ENCODE data around the gene CA5A.

CA5A gene

DNA sequence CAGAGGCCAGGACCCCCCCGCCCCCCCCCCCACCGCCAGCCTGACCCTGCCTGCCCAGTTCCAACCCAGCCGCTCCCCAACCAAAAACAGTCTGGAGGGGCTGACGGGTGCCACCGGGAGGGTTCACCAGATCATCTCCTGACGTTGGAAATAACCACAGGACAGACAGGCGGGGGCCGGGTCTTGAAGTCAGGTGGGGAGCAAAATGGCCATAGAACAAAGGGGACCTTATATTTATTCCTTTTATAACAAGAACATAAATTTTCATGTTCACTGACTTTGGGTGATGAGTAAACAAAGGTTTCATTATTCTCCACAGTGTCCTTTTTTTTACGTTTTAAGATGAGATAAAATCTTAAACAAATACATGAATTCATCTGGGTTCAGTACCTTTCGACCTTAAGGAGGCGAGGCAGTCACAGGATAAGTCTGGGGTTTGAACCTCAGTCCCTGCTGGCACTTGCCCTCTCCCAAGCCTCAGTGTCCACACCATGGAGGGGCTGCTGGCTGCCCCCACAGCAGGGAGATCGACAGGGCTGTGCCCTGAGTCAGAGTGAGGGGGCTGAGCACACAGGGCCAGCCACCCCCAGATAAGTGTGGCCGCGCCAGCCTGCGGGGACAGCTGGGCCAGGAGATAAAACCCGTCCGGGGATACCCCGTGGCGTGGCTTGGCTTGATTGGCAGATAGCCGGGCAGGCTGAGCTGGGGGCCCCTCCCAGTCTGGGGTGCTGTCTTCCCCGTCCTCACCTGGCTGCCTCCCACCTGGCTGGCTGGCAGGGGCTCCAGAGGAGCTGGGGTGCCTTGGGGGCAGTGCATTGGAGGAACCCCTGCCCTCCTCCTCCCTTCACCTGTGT is 82.0 kb downstream of the CA5A start:
- no peak for DNase-seq (ENCODE audit: low read depth in 2 of 2, low spot score in 1 of 2)

GRCh38 chr16:87853411-87854052 is 82.8 kb downstream of the CA5A start:
- peak; percentile 65 to 83 for DNase-seq (ENCODE audit: low read depth in 2 of 2, low spot score in 1 of 2)

- DNase-seq (ENCODE audit: low read depth in 2 of 2, low spot score in 1 of 2) = no peak
Measured at GRCh38 chr16:87851601-87852000, 84.7 kb downstream of the CA5A start.

DNA sequence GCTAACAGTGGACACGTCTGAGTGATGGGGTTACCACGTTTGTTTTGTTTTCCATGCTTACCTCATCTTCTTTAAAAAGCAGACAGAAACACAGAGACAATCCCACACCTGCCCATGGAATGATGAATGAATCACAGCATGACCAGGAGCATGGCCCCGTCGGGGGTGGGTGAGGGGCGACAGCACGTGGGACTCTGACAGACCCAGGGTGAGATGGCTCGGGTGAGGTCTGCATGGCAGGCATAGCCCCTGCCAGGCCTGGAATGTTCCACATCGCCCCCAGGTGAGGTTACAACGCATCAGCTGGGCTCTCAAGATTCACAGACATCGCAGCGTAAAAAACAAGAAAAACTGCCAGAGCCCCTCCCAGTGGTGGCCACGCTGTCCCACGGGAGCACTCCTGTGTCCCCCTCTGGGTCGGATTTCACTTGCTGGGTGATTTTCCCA is 85.2 kb downstream of the CA5A start:
- no peak for DNase-seq (ENCODE audit: low read depth in 2 of 2, low spot score in 1 of 2)

GRCh38 chr16:87850009-87851006 is 86.0 kb downstream of the CA5A start:
- peak; percentile 35 to 56 for DNase-seq (ENCODE audit: low read depth in 2 of 2, low spot score in 1 of 2)

DNA sequence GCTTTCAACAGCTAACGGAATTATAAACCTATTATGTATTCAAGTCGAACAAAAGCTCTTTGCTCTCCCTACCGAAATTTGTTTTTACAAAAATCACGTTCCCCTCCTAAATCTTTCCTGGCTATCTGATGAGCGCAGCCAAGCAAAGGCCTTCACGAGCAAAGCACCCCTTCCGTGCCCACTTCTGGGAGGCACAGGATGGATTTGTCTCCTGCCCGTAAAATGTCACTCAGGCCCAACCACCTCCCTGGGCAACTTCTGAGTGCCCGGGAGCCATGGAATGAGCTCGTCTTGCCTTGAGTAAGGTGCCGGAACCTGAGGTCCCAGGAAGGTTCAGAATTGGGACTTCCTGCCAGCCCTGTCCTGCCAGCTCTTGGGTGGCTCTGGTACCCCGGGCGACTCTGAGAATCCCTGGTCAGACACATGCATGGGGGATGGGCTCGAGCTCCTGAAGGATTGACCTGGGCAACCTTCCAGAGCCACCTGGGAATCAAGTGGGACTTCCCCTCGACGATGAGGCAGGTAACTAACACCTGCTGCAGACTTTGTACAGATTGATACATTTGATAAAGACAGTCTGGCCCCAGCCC is 86.8 kb downstream of the CA5A start:
- no peak for DNase-seq (ENCODE audit: low read depth in 2 of 2, low spot score in 1 of 2)

DNA sequence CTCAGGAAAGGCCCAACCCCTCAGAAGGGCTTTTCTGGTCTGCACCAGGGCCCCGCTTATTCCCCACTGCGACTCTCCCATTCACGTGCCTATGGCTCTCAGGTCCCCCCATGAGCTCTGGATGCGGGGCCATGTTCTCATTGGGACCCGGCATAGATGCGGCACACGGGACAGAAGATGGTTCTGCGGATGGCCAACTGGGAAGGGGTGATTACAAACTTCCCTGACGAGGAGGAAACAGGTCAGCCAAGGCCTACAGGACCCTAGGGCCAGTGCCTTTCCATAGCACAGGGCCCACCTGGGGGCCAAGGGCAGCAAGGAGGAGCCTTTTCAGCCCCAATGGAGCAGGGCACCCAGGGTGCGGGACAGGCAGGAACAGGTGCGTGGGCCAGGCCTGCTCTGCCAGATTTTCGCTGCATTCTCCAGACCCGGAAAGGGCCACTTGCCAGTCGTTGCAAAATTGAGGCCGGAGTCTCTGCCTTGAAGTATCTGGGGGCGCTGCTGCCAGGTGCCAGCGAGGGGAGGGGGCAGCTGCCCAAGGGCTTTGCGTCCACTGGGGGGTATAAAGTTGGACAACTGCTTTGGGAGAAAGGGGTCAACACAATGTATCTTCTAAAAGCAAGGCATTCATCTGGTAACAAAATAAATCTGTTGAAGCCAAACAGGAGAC is 87.5 kb downstream of the CA5A start:
- DNase-seq (ENCODE audit: low read depth in 2 of 2, low spot score in 1 of 2) = no peak

- DNase-seq (ENCODE audit: low read depth in 2 of 2, low spot score in 1 of 2) = no peak
Measured at GRCh38 chr16:87847785-87848675, 88.3 kb downstream of the CA5A start.

GRCh38 chr16:87847467-87847784 is 88.9 kb downstream of the CA5A start:
- no peak for DNase-seq (ENCODE audit: low read depth in 2 of 2, low spot score in 1 of 2)

DNA sequence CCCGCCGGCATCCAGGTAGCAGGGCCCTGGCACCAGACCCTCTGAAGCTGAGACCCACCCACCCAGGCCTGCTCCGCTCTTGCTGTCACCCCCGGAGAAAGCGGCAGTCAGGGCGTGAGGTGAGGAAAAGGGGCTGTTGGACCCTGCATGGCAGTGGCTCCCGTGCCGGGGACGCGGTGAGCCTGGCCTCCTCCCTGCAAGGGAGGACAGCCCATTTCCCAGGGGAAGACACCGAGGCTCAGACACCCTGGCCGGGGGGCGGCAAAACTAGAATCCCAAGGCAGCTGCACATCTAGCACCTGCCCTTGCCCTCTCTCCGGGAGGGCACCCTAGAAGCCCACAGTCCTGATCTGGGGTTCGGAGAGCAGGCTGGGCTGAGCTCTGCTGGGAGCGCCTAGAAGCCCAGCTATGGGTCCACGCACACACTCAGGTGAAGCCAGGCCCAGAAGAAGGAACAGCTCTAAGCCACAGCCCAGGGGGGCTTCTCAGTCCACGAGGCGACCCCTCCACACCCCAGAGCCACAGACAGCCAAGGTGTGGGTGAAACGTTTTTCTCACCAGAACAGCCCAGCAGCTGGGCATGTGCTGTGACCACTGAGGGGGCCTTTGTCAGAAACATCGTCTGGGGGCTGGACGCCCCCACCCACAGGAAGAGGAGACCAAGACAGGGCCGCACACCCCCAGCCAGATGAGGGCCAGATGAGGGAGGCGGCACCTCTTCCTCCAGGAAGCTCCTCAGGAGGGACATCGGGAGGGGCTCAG is 89.4 kb downstream of the CA5A start:
- no peak for DNase-seq (ENCODE audit: low read depth in 2 of 2, low spot score in 1 of 2)

DNA sequence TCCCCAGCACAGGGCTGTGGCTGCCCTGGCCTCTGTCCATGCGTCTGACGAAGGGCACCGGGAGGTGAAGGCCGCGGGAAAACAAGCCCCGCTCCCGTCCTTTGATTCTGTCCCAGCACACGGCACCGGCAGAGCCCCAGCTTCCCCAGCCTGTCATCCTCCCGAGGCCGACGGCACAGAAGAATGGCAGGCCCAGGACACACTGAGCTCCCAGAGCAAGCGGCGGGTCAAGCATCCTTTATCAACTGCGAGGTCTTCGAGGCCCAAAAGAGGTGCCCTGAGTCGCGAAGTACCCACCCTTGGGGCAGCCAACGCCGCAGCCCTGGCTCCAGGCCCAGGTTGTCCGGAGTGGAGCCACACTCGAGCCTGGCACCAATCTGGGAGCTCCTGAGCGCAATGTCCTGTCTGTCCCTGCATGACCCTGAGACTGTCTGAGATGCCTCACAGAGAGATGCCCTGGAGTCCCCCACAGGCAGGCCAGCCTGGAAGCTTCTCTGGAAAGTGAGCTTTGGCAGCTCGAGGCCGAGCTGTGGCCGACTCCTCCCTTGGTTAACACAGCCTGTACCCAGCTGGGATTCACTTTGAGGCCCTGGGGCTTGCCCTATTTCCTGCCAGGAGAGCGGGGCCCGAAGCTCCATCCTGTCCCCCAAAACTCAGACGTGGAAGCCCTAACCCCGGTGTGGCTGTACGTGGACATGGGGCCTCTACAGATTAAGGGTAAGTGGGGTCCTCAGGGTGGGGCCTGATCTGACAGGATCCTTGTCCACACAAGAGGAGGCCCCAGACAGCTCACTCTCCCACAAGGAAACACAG is 90.3 kb downstream of the CA5A start:
- no peak for DNase-seq (ENCODE audit: low read depth in 2 of 2, low spot score in 1 of 2)

DNA sequence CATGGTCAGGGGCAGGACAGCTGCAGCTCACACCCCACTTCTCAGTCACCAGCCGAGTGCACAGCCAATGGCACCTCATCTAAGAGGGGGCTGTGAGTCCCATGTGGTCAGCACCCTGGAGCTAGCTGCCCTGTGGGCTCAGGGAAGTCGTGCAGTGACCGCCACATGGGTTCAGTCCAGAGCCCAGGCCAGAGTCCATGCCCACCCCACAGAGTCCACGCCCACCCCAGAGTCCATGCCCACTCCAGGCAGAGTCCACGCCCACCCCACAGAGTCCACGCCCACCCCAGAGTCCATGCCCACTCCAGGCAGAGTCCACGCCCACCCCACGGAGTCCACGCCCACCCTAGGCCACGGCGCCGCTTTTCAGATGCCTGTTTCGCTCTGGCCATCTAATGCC is 91.1 kb downstream of the CA5A start:
- DNase-seq (ENCODE audit: low read depth in 2 of 2, low spot score in 1 of 2) = no peak

GRCh38 chr16:87844809-87845208 is 91.5 kb downstream of the CA5A start:
- DNase-seq (ENCODE audit: low read depth in 2 of 2, low spot score in 1 of 2) = no peak

- no peak for DNase-seq (ENCODE audit: low read depth in 2 of 2, low spot score in 1 of 2)
Measured at GRCh38 chr16:87844120-87844733, 92.1 kb downstream of the CA5A start.

DNA sequence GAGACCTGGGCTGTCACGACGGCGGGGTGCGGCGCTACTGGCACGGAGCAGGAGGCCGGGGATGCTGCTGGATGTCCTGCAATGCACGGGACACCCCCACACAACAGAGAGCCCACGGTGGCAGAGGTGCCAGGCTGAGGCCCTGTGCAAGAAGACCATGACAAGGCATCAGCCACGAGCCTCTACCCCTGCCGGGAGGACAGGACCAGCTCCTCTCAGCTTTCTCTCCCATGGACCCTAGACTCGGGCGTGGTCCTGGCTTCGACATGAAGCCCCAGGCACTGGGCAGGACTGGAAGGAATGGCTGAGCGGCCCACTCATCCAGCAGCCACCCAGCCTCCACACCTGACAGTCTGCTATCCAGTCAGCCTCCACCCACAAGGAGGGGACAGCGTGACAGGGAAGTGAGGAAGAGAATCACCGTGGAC is 92.6 kb downstream of the CA5A start:
- no peak for DNase-seq (ENCODE audit: low read depth in 2 of 2, low spot score in 1 of 2)

- DNase-seq (ENCODE audit: low read depth in 2 of 2, low spot score in 1 of 2) = no peak
Measured at GRCh38 chr16:87842209-87842869, 94.0 kb downstream of the CA5A start.
